PC-3 (cell line): ENCODE results near the gene RSRC1. TPM values are rescaled to one million over a fixed set of nuclear protein-coding genes. Genes with fewer than 3 reads are reported as not detected.

Experiments used
- ATAC-seq: fragments of 200-7000 bp; cut with Tn5 transposase; 2 replicates; pipeline ENCODE4 v1.9.1; 2020; ENCODE audit warnings: mild to moderate bottlenecking, moderate library complexity
- BruUV-seq: library from RNA; stranded (reverse); fragments of 400-500 nt; replicated peaks from 2 replicates; lab custom pipeline; 2021; lab: Mats Ljungman, UMichigan
- CTCF ChIA-PET: fragments of 300-600 bp; sonication (Branson Sonifier 250); formaldehyde crosslinking; loops from one replicate; lab custom pipeline; 2022; ENCODE audit warnings: antibody characterized with exemption; lab: Charles Lee
- POLR2A ChIA-PET: fragments of 300-600 bp; sonication (Branson Sonifier 250); formaldehyde crosslinking; loops from one replicate; lab custom pipeline; 2022; ENCODE audit warnings: antibody characterized with exemption; ENCODE audit not compliant: unreplicated experiment; lab: Charles Lee
- DNase-seq: peaks from one replicate; pipeline ENCODE4 v3.0.0-alpha.2; 2015
- H2AFZ ChIP-seq: fragments of 300-600 bp; sonication (generic); 2 replicates; pipeline ENCODE4 v1.6.0; 2016; ENCODE audit warnings: antibody characterized with exemption, low read length
- H3F3A ChIP-seq: fragments of 300-600 bp; sonication (generic); one replicate; pipeline ENCODE4 v1.6.0; 2017; ENCODE audit warnings: antibody characterized with exemption, low read length, control low read depth, mild to moderate bottlenecking; ENCODE audit not compliant: unreplicated experiment
- H3K27ac ChIP-seq: fragments of 300-600 bp; sonication (generic); 2 replicates; pipeline ENCODE4 v1.5.1; 2016; ENCODE audit warnings: mild to moderate bottlenecking, low read length
- H3K27me3 ChIP-seq: fragments of 300-600 bp; sonication (generic); 2 replicates; pipeline ENCODE4 v1.6.1; 2016; ENCODE audit warnings: low read length, mixed read lengths
- H3K36me3 ChIP-seq: fragments of 300-600 bp; sonication (generic); 2 replicates; pipeline ENCODE4 v1.6.1; 2016; ENCODE audit warnings: low read depth, mixed run types, low read length, mixed read lengths
- H3K4me1 ChIP-seq: fragments of 300-600 bp; sonication (generic); 2 replicates; pipeline ENCODE4 v1.5.1; 2016; ENCODE audit warnings: low read length; ENCODE audit not compliant: insufficient read depth
- H3K4me2 ChIP-seq: fragments of 300-600 bp; sonication (generic); 2 replicates; pipeline ENCODE4 v1.6.0; 2016; ENCODE audit warnings: low read length
- H3K4me3 ChIP-seq: fragments of 300-600 bp; sonication (generic); 2 replicates; pipeline ENCODE4 v1.5.1; 2016; ENCODE audit warnings: mild to moderate bottlenecking, low read length, mixed read lengths
- H3K79me2 ChIP-seq: fragments of 300-600 bp; sonication (generic); 2 replicates; pipeline ENCODE4 v1.6.1; 2017; ENCODE audit warnings: low read length, mixed read lengths
- H3K9ac ChIP-seq: fragments of 300-600 bp; sonication (generic); 2 replicates; pipeline ENCODE4 v1.6.0; 2016; ENCODE audit warnings: mild to moderate bottlenecking, low read length
- H3K9me2 ChIP-seq: fragments of 300-600 bp; sonication (generic); replicated peaks from 2 replicates; pipeline ENCODE4 v1.6.1; 2016; ENCODE audit warnings: mixed run types, low read length, mixed read lengths
- H3K9me3 ChIP-seq: fragments of 300-600 bp; sonication (generic); 2 replicates; pipeline ENCODE4 v1.6.1; 2016; ENCODE audit warnings: low read length, mixed read lengths
- H4K20me1 ChIP-seq: fragments of 300-600 bp; sonication (generic); 2 replicates; pipeline ENCODE4 v1.6.1; 2016; ENCODE audit warnings: low read length, mixed read lengths
- EZH2 ChIP-seq: fragments of 300-600 bp; sonication (generic); IDR thresholded peaks from one replicate; pipeline ENCODE4 v1.6.1; 2017; ENCODE audit warnings: antibody characterized with exemption, mild to moderate bottlenecking, low read length; ENCODE audit not compliant: unreplicated experiment
- EZH2phosphoT487 ChIP-seq: fragments of 300-600 bp; sonication (generic); IDR thresholded peaks from 2 replicates; pipeline ENCODE4 v1.6.1; 2018; ENCODE audit warnings: mild to moderate bottlenecking, antibody characterized with exemption, low read length, borderline replicate concordance
- intact Hi-C: fragments of 100-400 bp; cut with micrococcal nuclease; formaldehyde crosslinking; loops from 2 replicates; pipeline ENCODE4 v1.9.0; 2023
- total RNA-seq: library from RNA; depleted of rRNA; stranded (reverse); fragments of >200 nt; gene quantifications from 2 replicates; pipeline ENCODE4 v1.2.3, GENCODE V29; 2014
- TF ChIP-seq, protein P1 (sequence below): fragments of 300-600 bp; sonication (generic); conservative IDR thresholded peaks from 2 replicates; pipeline ENCODE4 v1.5.1; 2017; ENCODE audit warnings: antibody characterized with exemption, low read depth, mild to moderate bottlenecking, low read length

Gene RSRC1
- total RNA-seq, 1 experiment from 2014 or later = 39.5 TPM

DNA sequence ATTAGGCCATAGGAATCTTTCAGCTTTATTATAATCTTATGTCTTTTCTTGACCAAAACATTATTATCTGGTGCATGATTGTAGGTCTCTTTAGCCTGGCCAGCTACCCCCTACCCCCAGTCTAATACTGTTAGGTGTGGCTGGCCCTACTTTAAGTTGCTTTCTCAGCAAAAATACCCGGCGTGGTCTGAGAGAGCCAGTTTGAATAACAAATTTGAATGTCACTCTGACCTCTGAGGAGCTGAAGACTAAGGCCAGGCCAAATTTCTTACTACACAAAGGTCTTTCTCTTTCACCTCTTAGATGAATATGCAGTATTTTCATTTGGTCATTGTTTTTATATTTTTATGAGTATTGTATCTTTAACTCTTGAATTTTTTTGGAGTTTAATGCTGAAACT lies 272.6 kb downstream of the RSRC1 start:
- H3K36me3 ChIP-seq = no peaks in the 10 kb centered on the region
- no peak for DNase-seq
- H3K4me2 ChIP-seq = no peak overlapping the region
- no TSS peak for BruUV-seq
- no peak for TF ChIP-seq EZH2phosphoT487
- TF ChIP-seq, protein P1, sequence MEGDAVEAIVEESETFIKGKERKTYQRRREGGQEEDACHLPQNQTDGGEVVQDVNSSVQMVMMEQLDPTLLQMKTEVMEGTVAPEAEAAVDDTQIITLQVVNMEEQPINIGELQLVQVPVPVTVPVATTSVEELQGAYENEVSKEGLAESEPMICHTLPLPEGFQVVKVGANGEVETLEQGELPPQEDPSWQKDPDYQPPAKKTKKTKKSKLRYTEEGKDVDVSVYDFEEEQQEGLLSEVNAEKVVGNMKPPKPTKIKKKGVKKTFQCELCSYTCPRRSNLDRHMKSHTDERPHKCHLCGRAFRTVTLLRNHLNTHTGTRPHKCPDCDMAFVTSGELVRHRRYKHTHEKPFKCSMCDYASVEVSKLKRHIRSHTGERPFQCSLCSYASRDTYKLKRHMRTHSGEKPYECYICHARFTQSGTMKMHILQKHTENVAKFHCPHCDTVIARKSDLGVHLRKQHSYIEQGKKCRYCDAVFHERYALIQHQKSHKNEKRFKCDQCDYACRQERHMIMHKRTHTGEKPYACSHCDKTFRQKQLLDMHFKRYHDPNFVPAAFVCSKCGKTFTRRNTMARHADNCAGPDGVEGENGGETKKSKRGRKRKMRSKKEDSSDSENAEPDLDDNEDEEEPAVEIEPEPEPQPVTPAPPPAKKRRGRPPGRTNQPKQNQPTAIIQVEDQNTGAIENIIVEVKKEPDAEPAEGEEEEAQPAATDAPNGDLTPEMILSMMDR = no peak
- no peak for TF ChIP-seq EZH2
- H3K79me2 ChIP-seq = no peaks in the 10 kb centered on the region
- H3K9me2 ChIP-seq = no peaks in the 10 kb centered on the region
- H3K4me1 ChIP-seq = peaks cover 11% of the 10 kb centered on the region
- ChIA-PET POLR2A (no interaction called here), CTCF (no interaction called here)
- no peaks in the 10 kb centered on the region for H3F3A ChIP-seq
- ATAC-seq = no peak
- no peaks in the 10 kb centered on the region for H3K27me3 ChIP-seq
- no peak overlapping the region for H3K27ac ChIP-seq
- intact Hi-C loops = no loop called here
- no peak overlapping the region for H2AFZ ChIP-seq
- no peak overlapping the region for H3K4me3 ChIP-seq
- no peak overlapping the region for H3K9ac ChIP-seq
- no peaks in the 10 kb centered on the region for H4K20me1 ChIP-seq
- H3K9me3 ChIP-seq = no peaks in the 10 kb centered on the region

- ATAC-seq (no peak), DNase-seq (no peak)
- no peaks in the 10 kb centered on the region for H3F3A ChIP-seq
- H3K9me3 ChIP-seq = no peaks in the 10 kb centered on the region
- H3K27me3 ChIP-seq = no peaks in the 10 kb centered on the region
- no peak overlapping the region for H3K4me3 ChIP-seq
- ChIA-PET POLR2A (no interaction called here), CTCF (no interaction called here)
- peaks cover 11% of the 10 kb centered on the region for H3K4me1 ChIP-seq
- no peaks in the 10 kb centered on the region for H3K9me2 ChIP-seq
- TF ChIP-seq, protein P1 = no peak
- TF ChIP-seq EZH2phosphoT487 (no peak), EZH2 (no peak)
- intact Hi-C loops = no loop called here
- no peak overlapping the region for H3K4me2 ChIP-seq
- H3K36me3 ChIP-seq = no peaks in the 10 kb centered on the region
- H2AFZ ChIP-seq = no peak overlapping the region
- no peak overlapping the region for H3K9ac ChIP-seq
- no peaks in the 10 kb centered on the region for H4K20me1 ChIP-seq
- H3K79me2 ChIP-seq = no peaks in the 10 kb centered on the region
- no peak overlapping the region for H3K27ac ChIP-seq
- BruUV-seq = no TSS peak
These were observed 274.1 kb downstream of the RSRC1 start for GRCh38 chr3:158384019-158384418.

GRCh38 chr3:158395421-158395820 lies 285.5 kb downstream of the RSRC1 start:
- CTCF ChIA-PET = no interaction called here
- H4K20me1 ChIP-seq = no peaks in the 10 kb centered on the region
- TF ChIP-seq, protein P1 = no peak
- TF ChIP-seq EZH2phosphoT487 = no peak
- no peak for TF ChIP-seq EZH2
- H3K9me3 ChIP-seq = no peaks in the 10 kb centered on the region
- H3K27me3 ChIP-seq = no peaks in the 10 kb centered on the region
- H3K4me1 ChIP-seq = no peaks in the 10 kb centered on the region
- no peak overlapping the region for H3K4me2 ChIP-seq
- H3K4me3 ChIP-seq = no peak overlapping the region
- ATAC-seq (no peak), DNase-seq (no peak)
- intact Hi-C loops = no loop called here
- no peaks in the 10 kb centered on the region for H3K9me2 ChIP-seq
- H3K79me2 ChIP-seq = no peaks in the 10 kb centered on the region
- H3K9ac ChIP-seq = no peak overlapping the region
- POLR2A ChIA-PET = no interaction called here
- H3K36me3 ChIP-seq = no peaks in the 10 kb centered on the region
- no peaks in the 10 kb centered on the region for H3F3A ChIP-seq
- no peak overlapping the region for H3K27ac ChIP-seq
- H2AFZ ChIP-seq = no peak overlapping the region
- BruUV-seq = no TSS peak
